HG03045 (cell line): ENCODE measurements around the gene NDUFC2.
"Not testable (repeated sequence)": the region's sequence is repeated elsewhere in the genome, so short reads cannot be mapped to it uniquely, and the experiment has no call there.

Source experiments
- ATAC-seq: cut with Tn5 transposase; IDR thresholded peaks from one replicate; pipeline ENCODE4 v1.9.1; 2021; ENCODE audit warnings: mild to moderate bottlenecking, moderate library complexity; ENCODE audit not compliant: unreplicated experiment

Gene NDUFC2

GRCh38 chr11:78056093-78056492 is 23.6 kb downstream of the NDUFC2 start:
- no peak for ATAC-seq

GRCh38 chr11:78054971-78055370 is 24.7 kb downstream of the NDUFC2 start:
- no peak for ATAC-seq

- no peak for ATAC-seq
These were observed 28.5 kb downstream of the NDUFC2 start for GRCh38 chr11:78050964-78051831.

- no peak for ATAC-seq
These were observed 30.3 kb downstream of the NDUFC2 start for GRCh38 chr11:78049348-78049747.

- no peak for ATAC-seq
These were observed 31.1 kb downstream of the NDUFC2 start for GRCh38 chr11:78048561-78048960.

GRCh38 chr11:78046486-78046854 is 33.2 kb downstream of the NDUFC2 start:
- no peak for ATAC-seq

GRCh38 chr11:78045851-78046485 is 33.7 kb downstream of the NDUFC2 start:
- ATAC-seq, result no peak

- no peak for ATAC-seq
These were observed 35.0 kb downstream of the NDUFC2 start for GRCh38 chr11:78044706-78045105.

- ATAC-seq, result no peak
These were observed 37.7 kb downstream of the NDUFC2 start for GRCh38 chr11:78041843-78042440.

GRCh38 chr11:78041380-78041719 is 38.3 kb downstream of the NDUFC2 start:
- not testable (repeated sequence) for ATAC-seq

- ATAC-seq, result no peak
These were observed 38.8 kb downstream of the NDUFC2 start for GRCh38 chr11:78040691-78041379.

GRCh38 chr11:78039919-78040671 is 39.6 kb downstream of the NDUFC2 start:
- ATAC-seq, result no peak

GRCh38 chr11:78039391-78039918 is 40.2 kb downstream of the NDUFC2 start:
- no peak for ATAC-seq

- ATAC-seq, result no peak
These were observed 40.9 kb downstream of the NDUFC2 start for GRCh38 chr11:78038697-78039313.

GRCh38 chr11:78037825-78038620 is 41.6 kb downstream of the NDUFC2 start:
- ATAC-seq, result no peak

- no peak for ATAC-seq
These were observed 42.6 kb downstream of the NDUFC2 start for GRCh38 chr11:78037056-78037455.

GRCh38 chr11:78036313-78036712 is 43.3 kb downstream of the NDUFC2 start:
- no peak for ATAC-seq

GRCh38 chr11:78034623-78035022 is 45.0 kb downstream of the NDUFC2 start:
- ATAC-seq, result no peak

GRCh38 chr11:78033040-78033439 is 46.6 kb downstream of the NDUFC2 start:
- ATAC-seq, result no peak
